Panc1 (cell line): Measurements from ENCODE around the gene ZNF366. TPM values are rescaled to one million over a fixed set of nuclear protein-coding genes. Genes with fewer than 3 reads are reported as not detected.

Experiments used
- ATAC-seq: fragments of 200-7000 bp; cut with Tn5 transposase; 2 replicates; pipeline ENCODE4 v1.9.1; 2020; ENCODE audit warnings: mild to moderate bottlenecking, moderate library complexity
- BruUV-seq: library from RNA; stranded (reverse); fragments of 400-500 nt; replicated peaks from 2 replicates; lab custom pipeline; 2021; lab: Mats Ljungman, UMichigan
- CTCF ChIA-PET: fragments of 300-600 bp; sonication (Branson Sonifier 250); formaldehyde crosslinking; loops from one replicate; lab custom pipeline; 2022; ENCODE audit warnings: antibody characterized with exemption; lab: Charles Lee
- POLR2A ChIA-PET: fragments of 300-600 bp; sonication (Branson Sonifier 250); formaldehyde crosslinking; loops from one replicate; lab custom pipeline; 2022; ENCODE audit warnings: antibody characterized with exemption; lab: Charles Lee
- DNase-seq: peaks from one replicate; pipeline ENCODE4 v3.0.0-alpha.2; 2010; ENCODE audit warnings: low read depth, low spot score
- H3K27ac ChIP-seq: 2 replicates; pipeline ENCODE4 v1.5.1; 2011; ENCODE audit warnings: mild to moderate bottlenecking, low read length, inconsistent platforms
- H3K27me3 ChIP-seq: fragments of 200-500 bp; sonication (Bioruptor generic); 2 replicates; pipeline ENCODE4 v1.6.0; 2014; ENCODE audit warnings: low read length, inconsistent platforms; ENCODE audit not compliant: control insufficient read depth, insufficient read depth
- H3K36me3 ChIP-seq: fragments of 200-500 bp; sonication (Bioruptor generic); 2 replicates; pipeline ENCODE4 v1.5.1; 2014; ENCODE audit warnings: inconsistent platforms, mild to moderate bottlenecking, low read length, moderate library complexity; ENCODE audit not compliant: control insufficient read depth, insufficient read depth
- H3K4me1 ChIP-seq: 2 replicates; pipeline ENCODE4 v1.5.1; 2011; ENCODE audit warnings: inconsistent platforms, mild to moderate bottlenecking, low read length, moderate library complexity; ENCODE audit not compliant: control insufficient read depth, insufficient read depth
- H3K4me3 ChIP-seq, 2 experiments: 2 replicates each; pipeline ENCODE4 v1.5.1; 2011 to 2012; ENCODE audit warnings: low read depth in 2 of 2, low read length in 2 of 2, mild to moderate bottlenecking in 2 of 2, inconsistent platforms in 1 of 2, moderate library complexity in 1 of 2
- H3K9me3 ChIP-seq: fragments of 200-500 bp; sonication (Bioruptor generic); 2 replicates; pipeline ENCODE4 v1.5.1; 2014; ENCODE audit warnings: low read depth, mild to moderate bottlenecking, inconsistent platforms, low read length, moderate library complexity; ENCODE audit not compliant: control insufficient read depth, insufficient read depth
- CTCF ChIP-seq: fragments of 450-650 bp; IDR thresholded peaks from 2 replicates; pipeline ENCODE4 v1.5.1; 2017; ENCODE audit warnings: mild to moderate bottlenecking
- POLR2AphosphoS5 ChIP-seq: IDR thresholded peaks from 2 replicates; pipeline ENCODE4 v1.6.1; 2012; ENCODE audit warnings: mild to moderate bottlenecking, low read depth, low read length, moderate library complexity
- REST ChIP-seq, 2 experiments: IDR thresholded peaks; 2 replicates each; pipeline ENCODE4 v1.6.1; 2011 to 2012; ENCODE audit warnings: low read depth in 2 of 2, control low read depth in 1 of 2, low read length in 1 of 2, mild to moderate bottlenecking in 1 of 2, moderate library complexity in 1 of 2; ENCODE audit not compliant: insufficient read depth in 1 of 2
- SIN3A ChIP-seq: IDR thresholded peaks from 2 replicates; pipeline ENCODE4 v1.6.1; 2012; ENCODE audit warnings: low read depth, mild to moderate bottlenecking, low read length, moderate library complexity, borderline replicate concordance; ENCODE audit not compliant: insufficient read depth
- TCF7L2 ChIP-seq: IDR thresholded peaks from 2 replicates; pipeline ENCODE4 v1.6.1; 2011; ENCODE audit warnings: mild to moderate bottlenecking, low read depth, low read length, inconsistent platforms
- in situ Hi-C: cut with HindIII; loops from 2 replicates; pipeline ENCODE4 v1.10.0; 2016; ENCODE audit warnings: low sequenced_read_pairs, low pct_unique_long_range_greater_than_20kb
- intact Hi-C: fragments of 100-400 bp; cut with micrococcal nuclease; formaldehyde crosslinking; loops from one replicate; pipeline ENCODE4 v1.10.0; 2022; ENCODE audit not compliant: unreplicated experiment
- total RNA-seq: library from RNA; stranded (reverse); gene quantifications from one replicate; pipeline ENCODE4 v1.2.1, GENCODE V29; 2021; ENCODE audit not compliant: unreplicated experiment

ZNF366 gene
- total RNA-seq, 1 experiment from 2014 or later, result not detected

- no TSS peak for BruUV-seq
- ATAC-seq, result no peak
- in situ Hi-C loops, result no loop called here
- intact Hi-C loops, result no loop called here
- Histone ChIP-seq H3K27me3 (peaks cover 2% of the 10 kb centered on the region), H3K9me3 (no peaks in the 10 kb centered on the region), H3K4me3 (no peak overlapping the region), H3K4me1 (no peaks in the 10 kb centered on the region), H3K36me3 (no peaks in the 10 kb centered on the region), H3K27ac (no peak overlapping the region)
- TF ChIP-seq TCF7L2 (no peak), SIN3A (no peak), CTCF (no peak), POLR2AphosphoS5 (no peak), REST (IDR thresholded peaks at IDR 0.05; ENCODE audit: insufficient read depth in 1 of 2, low read depth in 2 of 2, low read length in 1 of 2) (no peak)
- no peak for DNase-seq
- ChIA-PET POLR2A (no interaction called here), CTCF (no interaction called here)
Observed at GRCh38 chr5:72434781-72435437, 72.3 kb downstream of the ZNF366 start.

GRCh38 chr5:72434056-72434780 is 73.0 kb downstream of the ZNF366 start:
- Histone ChIP-seq H3K36me3 (no peaks in the 10 kb centered on the region), H3K27ac (no peak overlapping the region), H3K27me3 (peaks cover 2% of the 10 kb centered on the region), H3K9me3 (no peaks in the 10 kb centered on the region), H3K4me1 (no peaks in the 10 kb centered on the region), H3K4me3 (no peak overlapping the region)
- intact Hi-C loops, result no loop called here
- no peak for TF ChIP-seq POLR2AphosphoS5
- TF ChIP-seq SIN3A, result no peak
- no peak for TF ChIP-seq TCF7L2
- TF ChIP-seq REST (IDR thresholded peaks at IDR 0.05; ENCODE audit: insufficient read depth in 1 of 2, low read depth in 2 of 2, low read length in 1 of 2), result no peak
- TF ChIP-seq CTCF, result no peak
- no TSS peak for BruUV-seq
- POLR2A ChIA-PET, result interaction anchor here (0.7 kb wide), 1 partner anchor 415 kb away, joined by 7 read pairs; no protein-coding TSS in a partner anchor
- CTCF ChIA-PET, result no interaction called here
- ATAC-seq, result no peak
- no peak for DNase-seq
- in situ Hi-C loops, result no loop called here
